C4-2B (cell line): Measurements from ENCODE around the gene NEK9.

Experiments used
- ZFX ChIP-seq: fragments of 450-650 bp; IDR thresholded peaks from 2 replicates; pipeline ENCODE4 v1.6.1; 2017
- TF ChIP-seq, protein P1 (sequence below): fragments of 450-650 bp; conservative IDR thresholded peaks from 2 replicates; pipeline ENCODE4 v1.5.1; 2017; ENCODE audit warnings: mild to moderate bottlenecking

- TF ChIP-seq, protein P1, sequence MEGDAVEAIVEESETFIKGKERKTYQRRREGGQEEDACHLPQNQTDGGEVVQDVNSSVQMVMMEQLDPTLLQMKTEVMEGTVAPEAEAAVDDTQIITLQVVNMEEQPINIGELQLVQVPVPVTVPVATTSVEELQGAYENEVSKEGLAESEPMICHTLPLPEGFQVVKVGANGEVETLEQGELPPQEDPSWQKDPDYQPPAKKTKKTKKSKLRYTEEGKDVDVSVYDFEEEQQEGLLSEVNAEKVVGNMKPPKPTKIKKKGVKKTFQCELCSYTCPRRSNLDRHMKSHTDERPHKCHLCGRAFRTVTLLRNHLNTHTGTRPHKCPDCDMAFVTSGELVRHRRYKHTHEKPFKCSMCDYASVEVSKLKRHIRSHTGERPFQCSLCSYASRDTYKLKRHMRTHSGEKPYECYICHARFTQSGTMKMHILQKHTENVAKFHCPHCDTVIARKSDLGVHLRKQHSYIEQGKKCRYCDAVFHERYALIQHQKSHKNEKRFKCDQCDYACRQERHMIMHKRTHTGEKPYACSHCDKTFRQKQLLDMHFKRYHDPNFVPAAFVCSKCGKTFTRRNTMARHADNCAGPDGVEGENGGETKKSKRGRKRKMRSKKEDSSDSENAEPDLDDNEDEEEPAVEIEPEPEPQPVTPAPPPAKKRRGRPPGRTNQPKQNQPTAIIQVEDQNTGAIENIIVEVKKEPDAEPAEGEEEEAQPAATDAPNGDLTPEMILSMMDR = no peak
- TF ChIP-seq ZFX = no peak
Observed at GRCh38 chr14:75141062-75141461, 14.2 kb upstream of the NEK9 start.
